HEK293 (cell line): ENCODE results near the gene WDR72.

Source experiments
- CTCF ChIA-PET: fragments of 350-600 bp; formaldehyde crosslinking; extraction: SDS; loops from one replicate; lab custom pipeline; 2021; ENCODE audit warnings: antibody characterized with exemption; lab: Yijun Ruan, JAX
- POLR2A ChIA-PET: fragments of 300-600 bp; formaldehyde crosslinking; extraction: SDS; loops from one replicate; lab custom pipeline; 2020; ENCODE audit warnings: antibody characterized with exemption, inconsistent platforms; lab: Yijun Ruan, JAX
- H3K27ac ChIP-seq: fragments of 200-500 bp; sonication (Bioruptor generic); 2 replicates; pipeline ENCODE4 v1.5.1; 2014; ENCODE audit warnings: low read depth, low read length, control low read depth, inconsistent platforms; ENCODE audit errors: extremely low read depth
- H3K36me3 ChIP-seq, 2 experiments: fragments of 200-500 bp in 1 of 2; sonication (Bioruptor generic) in 1 of 2; 1 replicate in 1 of 2; 2 replicates in 1 of 2; pipeline ENCODE4 v1.5.1; 2014 to 2017; ENCODE audit warnings: inconsistent platforms in 2 of 2, low read length in 2 of 2; ENCODE audit not compliant: control insufficient read depth in 2 of 2, insufficient read depth in 1 of 2
- H3K4me1 ChIP-seq: fragments of 200-500 bp; sonication (Bioruptor generic); 2 replicates; pipeline ENCODE4 v1.5.1; 2014; ENCODE audit warnings: mild to moderate bottlenecking, low read length, inconsistent platforms; ENCODE audit not compliant: control insufficient read depth, insufficient read depth
- H3K4me3 ChIP-seq: 2 replicates; pipeline ENCODE4 v1.5.1; 2011; ENCODE audit warnings: low read depth, mild to moderate bottlenecking, control low read depth, low read length, moderate library complexity
- H3K9me3 ChIP-seq: fragments of 200-500 bp; sonication (Bioruptor generic); 2 replicates; pipeline ENCODE4 v1.5.1; 2014; ENCODE audit warnings: low read depth, low read length, inconsistent platforms; ENCODE audit not compliant: control insufficient read depth, insufficient read depth
- BCL11A ChIP-seq: fragments of 450-650 bp; formaldehyde crosslinking; IDR thresholded peaks from 2 replicates; pipeline ENCODE4 v1.5.1; 2016; ENCODE audit warnings: low read depth, missing biosample characterization, missing genetic modification characterization
- FEZF1 ChIP-seq: fragments of 450-650 bp; formaldehyde crosslinking; IDR thresholded peaks from 2 replicates; pipeline ENCODE4 v1.5.1; 2016; ENCODE audit warnings: missing biosample characterization, missing genetic modification characterization
- REST ChIP-seq: fragments of 450-650 bp; formaldehyde crosslinking; IDR thresholded peaks from 2 replicates; pipeline ENCODE4 v1.5.1; 2016; ENCODE audit warnings: missing biosample characterization, missing genetic modification characterization
- TSHZ1 ChIP-seq: fragments of 450-650 bp; formaldehyde crosslinking; IDR thresholded peaks from 2 replicates; pipeline ENCODE4 v1.5.1; 2016; ENCODE audit warnings: missing biosample characterization, missing genetic modification characterization, borderline replicate concordance
- ZBTB6 ChIP-seq: fragments of 450-650 bp; formaldehyde crosslinking; IDR thresholded peaks from 2 replicates; pipeline ENCODE4 v1.5.1; 2017; ENCODE audit warnings: missing biosample characterization, missing genetic modification characterization
- ZEB2 ChIP-seq: fragments of 450-650 bp; formaldehyde crosslinking; IDR thresholded peaks from 2 replicates; pipeline ENCODE4 v1.5.1; 2016; ENCODE audit warnings: missing biosample characterization, missing genetic modification characterization
- ZFP41 ChIP-seq: fragments of 450-650 bp; formaldehyde crosslinking; IDR thresholded peaks from 2 replicates; pipeline ENCODE4 v1.5.1; 2016; ENCODE audit warnings: missing biosample characterization, missing genetic modification characterization, borderline replicate concordance
- ZNF146 ChIP-seq: fragments of 450-650 bp; formaldehyde crosslinking; IDR thresholded peaks from 2 replicates; pipeline ENCODE4 v1.5.1; 2016; ENCODE audit warnings: missing biosample characterization, missing genetic modification characterization
- ZNF157 ChIP-seq: fragments of 450-650 bp; formaldehyde crosslinking; IDR thresholded peaks from 2 replicates; pipeline ENCODE4 v1.5.1; 2016; ENCODE audit warnings: missing biosample characterization, missing genetic modification characterization
- ZNF169 ChIP-seq: fragments of 450-650 bp; formaldehyde crosslinking; IDR thresholded peaks from 2 replicates; pipeline ENCODE4 v1.5.1; 2016; ENCODE audit warnings: missing biosample characterization, missing genetic modification characterization
- ZNF239 ChIP-seq: fragments of 450-650 bp; formaldehyde crosslinking; IDR thresholded peaks from 2 replicates; pipeline ENCODE4 v1.5.1; 2016; ENCODE audit warnings: missing biosample characterization, missing genetic modification characterization
- ZNF248 ChIP-seq: fragments of 450-650 bp; formaldehyde crosslinking; IDR thresholded peaks from 2 replicates; pipeline ENCODE4 v1.5.1; 2017; ENCODE audit warnings: missing biosample characterization, missing genetic modification characterization
- ZNF514 ChIP-seq: fragments of 450-650 bp; formaldehyde crosslinking; IDR thresholded peaks from 2 replicates; pipeline ENCODE4 v1.5.1; 2016; ENCODE audit warnings: missing biosample characterization, missing genetic modification characterization
- ZNF555 ChIP-seq: fragments of 450-650 bp; formaldehyde crosslinking; conservative IDR thresholded peaks from 2 replicates; pipeline ENCODE4 v1.5.1; 2017; ENCODE audit warnings: missing biosample characterization, mild to moderate bottlenecking, missing genetic modification characterization, inconsistent platforms
- ZNF561 ChIP-seq: fragments of 450-650 bp; IDR thresholded peaks from 2 replicates; pipeline ENCODE4 v1.5.1; 2018; ENCODE audit warnings: missing biosample characterization, missing genetic modification characterization, borderline replicate concordance
- ZNF610 ChIP-seq: fragments of 450-650 bp; formaldehyde crosslinking; IDR thresholded peaks from 2 replicates; pipeline ENCODE4 v1.5.1; 2016; ENCODE audit warnings: missing biosample characterization, missing genetic modification characterization, borderline replicate concordance
- ZNF791 ChIP-seq: fragments of 450-650 bp; formaldehyde crosslinking; IDR thresholded peaks from 2 replicates; pipeline ENCODE4 v1.5.1; 2016; ENCODE audit warnings: missing biosample characterization, missing genetic modification characterization

WDR72 gene

GRCh38 chr15:53634517-53635106 is 124.9 kb downstream of the WDR72 start:
- Histone ChIP-seq H3K4me3 (no peak overlapping the region), H3K36me3 (no peaks in the 10 kb centered on the region), H3K27ac (no peak overlapping the region), H3K4me1 (no peaks in the 10 kb centered on the region), H3K9me3 (no peaks in the 10 kb centered on the region)
- CTCF ChIA-PET = interaction anchor here (0.6 to 0.7 kb wide), 2 partner anchors 37 to 438 kb away, joined by 3 read pairs; no protein-coding TSS in a partner anchor
- POLR2A ChIA-PET = no interaction called here
- TF ChIP-seq ZNF146 (tag by site-specific recombination) = no peak

- CTCF ChIA-PET = no interaction called here
- no peak overlapping the region for H3K27ac ChIP-seq
- POLR2A ChIA-PET = no interaction called here
- H3K4me1 ChIP-seq = no peaks in the 10 kb centered on the region
- no peaks in the 10 kb centered on the region for H3K36me3 ChIP-seq
- TF ChIP-seq REST = no peak
- no peak for TF ChIP-seq ZNF239
- no peak for TF ChIP-seq ZNF791 (tag by site-specific recombination)
- TF ChIP-seq ZNF514 (tag by site-specific recombination) = no peak
- TF ChIP-seq ZNF555 = no peak
- no peak for TF ChIP-seq ZNF561 (tag by site-specific recombination)
- TF ChIP-seq ZFP41 (tag by site-specific recombination) = no peak
- no peak for TF ChIP-seq ZNF157 (tag by site-specific recombination)
- no peak for TF ChIP-seq TSHZ1 (tag by site-specific recombination)
- no peak for TF ChIP-seq ZNF610
- no peak for TF ChIP-seq ZBTB6 (tag by site-specific recombination)
- TF ChIP-seq ZNF169 (tag by site-specific recombination) = no peak
- no peak for TF ChIP-seq FEZF1 (tag by site-specific recombination)
- no peak for TF ChIP-seq ZEB2 (tag by site-specific recombination)
- TF ChIP-seq BCL11A (tag by site-specific recombination) = no peak
- TF ChIP-seq ZNF248 (tag by site-specific recombination) = no peak
- no peaks in the 10 kb centered on the region for H3K9me3 ChIP-seq
- H3K4me3 ChIP-seq = no peak overlapping the region
Measured at GRCh38 chr15:53627279-53627678, 132.2 kb downstream of the WDR72 start.
